ENCODE data around the gene RBM17. TPM values are rescaled to one million over a fixed set of nuclear protein-coding genes. Genes with fewer than 3 reads are reported as not detected.
A peak's percentile ranks its signal among the peaks of the same experiment; 100 is the strongest.

RBM17 gene
- total RNA-seq, 2 donors from 2014 or later: 54.5 to 57.0 TPM

GRCh38 chr10:6047847-6048246 is 41.0 kb upstream of the RBM17 start:
- TF ChIP-seq, protein P1, sequence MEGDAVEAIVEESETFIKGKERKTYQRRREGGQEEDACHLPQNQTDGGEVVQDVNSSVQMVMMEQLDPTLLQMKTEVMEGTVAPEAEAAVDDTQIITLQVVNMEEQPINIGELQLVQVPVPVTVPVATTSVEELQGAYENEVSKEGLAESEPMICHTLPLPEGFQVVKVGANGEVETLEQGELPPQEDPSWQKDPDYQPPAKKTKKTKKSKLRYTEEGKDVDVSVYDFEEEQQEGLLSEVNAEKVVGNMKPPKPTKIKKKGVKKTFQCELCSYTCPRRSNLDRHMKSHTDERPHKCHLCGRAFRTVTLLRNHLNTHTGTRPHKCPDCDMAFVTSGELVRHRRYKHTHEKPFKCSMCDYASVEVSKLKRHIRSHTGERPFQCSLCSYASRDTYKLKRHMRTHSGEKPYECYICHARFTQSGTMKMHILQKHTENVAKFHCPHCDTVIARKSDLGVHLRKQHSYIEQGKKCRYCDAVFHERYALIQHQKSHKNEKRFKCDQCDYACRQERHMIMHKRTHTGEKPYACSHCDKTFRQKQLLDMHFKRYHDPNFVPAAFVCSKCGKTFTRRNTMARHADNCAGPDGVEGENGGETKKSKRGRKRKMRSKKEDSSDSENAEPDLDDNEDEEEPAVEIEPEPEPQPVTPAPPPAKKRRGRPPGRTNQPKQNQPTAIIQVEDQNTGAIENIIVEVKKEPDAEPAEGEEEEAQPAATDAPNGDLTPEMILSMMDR (IDR thresholded peaks at IDR 0.05): no peak
- TF ChIP-seq POLR2A (IDR thresholded peaks at IDR 0.05): no peak
- Histone ChIP-seq H3K27me3 (no peaks in the 10 kb centered on the region), H3K27ac (no peak overlapping the region), H3K36me3 (replicated peaks in 1 of 2; ENCODE audit: insufficient read depth in 1 of 2, low read depth in 2 of 2) (no peaks in the 10 kb centered on the region), H3K4me1 (no peaks in the 10 kb centered on the region), H3K4me3 (no peak overlapping the region), H3K9me3 (no peaks in the 10 kb centered on the region)
- intact Hi-C loops (cut with DNase I): no loop called here
- no peak for DNase-seq
- ATAC-seq: no peak
- WGBS, 2 donors: 77 to 83% methylated on average over 7 of the region's 7 CpGs

DNA sequence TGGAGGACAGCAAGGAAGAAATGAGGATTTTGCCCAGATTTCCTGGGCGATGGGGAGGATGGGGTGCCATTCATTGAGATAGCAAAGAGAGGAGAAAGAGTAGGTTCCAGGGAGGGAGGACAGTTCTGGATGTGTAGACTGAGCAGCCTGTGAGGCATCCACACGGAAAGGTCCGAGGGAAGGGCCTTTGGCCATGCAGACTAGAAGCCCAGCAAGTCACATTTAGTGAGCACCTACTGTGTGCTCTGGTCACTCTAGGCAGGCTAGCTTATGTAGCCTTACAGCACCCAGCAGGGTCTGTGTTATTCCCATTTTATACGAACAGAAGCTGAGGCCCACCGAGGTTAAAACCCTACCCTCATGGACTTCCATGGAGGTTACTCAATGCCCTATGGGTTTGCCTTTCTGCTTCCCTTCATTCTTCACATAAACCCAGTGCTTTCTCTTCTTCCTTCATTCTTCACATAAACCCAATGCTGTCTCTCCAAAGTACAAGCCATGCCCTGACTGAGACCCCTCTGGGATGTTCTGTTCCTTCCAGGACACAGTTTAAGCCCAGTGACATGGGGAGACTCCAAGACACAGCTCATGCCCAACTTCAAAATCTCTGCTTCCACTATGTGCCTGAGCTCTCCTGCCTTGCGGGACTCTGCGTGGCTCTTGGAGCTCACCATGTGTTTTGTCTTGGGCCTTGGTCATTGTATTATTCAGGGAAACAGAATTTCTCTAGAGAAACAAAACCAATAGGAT is 40.4 kb upstream of the RBM17 start:
- 84 to 86% methylated on average over 7 of the region's 7 CpGs for WGBS, 2 donors
- Histone ChIP-seq H3K36me3 (replicated peaks in 1 of 2; ENCODE audit: insufficient read depth in 1 of 2, low read depth in 2 of 2) (no peaks in the 10 kb centered on the region), H3K27me3 (no peaks in the 10 kb centered on the region), H3K4me3 (no peak overlapping the region), H3K27ac (no peak overlapping the region), H3K4me1 (no peaks in the 10 kb centered on the region), H3K9me3 (no peaks in the 10 kb centered on the region)
- intact Hi-C loops (cut with DNase I): no loop called here
- ATAC-seq (no peak), DNase-seq (no peak)
- TF ChIP-seq, protein P1 (IDR thresholded peaks at IDR 0.05): no peak
- TF ChIP-seq POLR2A (IDR thresholded peaks at IDR 0.05): no peak

DNA sequence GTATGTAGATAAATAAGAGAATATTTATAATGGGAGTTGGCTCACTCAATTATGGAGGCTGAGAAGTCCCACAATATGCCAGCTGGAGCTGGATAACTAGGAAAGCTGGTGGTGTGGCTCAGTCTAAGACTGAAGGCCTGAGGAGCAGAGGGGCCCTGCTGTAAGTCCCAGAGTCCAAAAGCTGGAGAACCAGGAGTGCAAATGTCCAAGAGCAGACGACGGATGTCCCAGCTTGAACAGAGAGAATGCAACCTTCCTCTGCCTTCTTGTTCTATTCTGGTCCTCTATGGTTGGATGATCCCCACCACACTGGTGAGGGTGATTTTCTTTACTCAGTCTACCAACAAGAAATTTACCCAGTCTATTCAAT is 39.8 kb upstream of the RBM17 start:
- Histone ChIP-seq H3K27me3 (no peaks in the 10 kb centered on the region), H3K36me3 (replicated peaks in 1 of 2; ENCODE audit: insufficient read depth in 1 of 2, low read depth in 2 of 2) (no peaks in the 10 kb centered on the region), H3K4me3 (no peak overlapping the region), H3K9me3 (no peaks in the 10 kb centered on the region), H3K27ac (no peak overlapping the region), H3K4me1 (peaks cover 4% of the 10 kb centered on the region)
- TF ChIP-seq, protein P1 (IDR thresholded peaks at IDR 0.05): no peak
- no peak for TF ChIP-seq POLR2A (IDR thresholded peaks at IDR 0.05)
- no peak for ATAC-seq
- 83 to 84% methylated on average over 2 of the region's 2 CpGs for WGBS, 2 donors
- intact Hi-C loops (cut with DNase I): no loop called here
- DNase-seq: no peak

- H3K9me3 ChIP-seq: no peaks in the 10 kb centered on the region
- H3K36me3 ChIP-seq (replicated peaks in 1 of 2; ENCODE audit: insufficient read depth in 1 of 2, low read depth in 2 of 2): no peaks in the 10 kb centered on the region
- no peak overlapping the region for H3K4me3 ChIP-seq
- ATAC-seq: peak; percentile 84
- intact Hi-C loops (cut with DNase I): no loop called here
- DNase-seq: peak; percentile 32 to 62 (median 56)
- no peaks in the 10 kb centered on the region for H3K27me3 ChIP-seq
- H3K4me1 ChIP-seq: peaks cover 7% of the 10 kb centered on the region
- 39 to 41% methylated on average over 18 of the region's 18 CpGs for WGBS, 2 donors
- peak overlapping the region in 3 of 4 donors; percentile 47 to 62 (median 61) for H3K27ac ChIP-seq
- TF ChIP-seq, protein P1 (IDR thresholded peaks at IDR 0.05): peak in 4 of 7 experiments; percentile 24 to 41 (median 30)
- TF ChIP-seq POLR2A (IDR thresholded peaks at IDR 0.05): no peak
These were observed 37.9 kb upstream of the RBM17 start for GRCh38 chr10:6050801-6051445.
